ENCODE data around the gene TAGAP. TPM values are rescaled to one million over a fixed set of nuclear protein-coding genes. Genes with fewer than 3 reads are reported as not detected.

The TAGAP gene
- total and polyA plus RNA-seq, 10 of the 15 experiments (the other 5 are each of a cell fraction or from before 2014, with no cell fraction given), result 5.3 to 27.4 (median 18.9) TPM

DNA sequence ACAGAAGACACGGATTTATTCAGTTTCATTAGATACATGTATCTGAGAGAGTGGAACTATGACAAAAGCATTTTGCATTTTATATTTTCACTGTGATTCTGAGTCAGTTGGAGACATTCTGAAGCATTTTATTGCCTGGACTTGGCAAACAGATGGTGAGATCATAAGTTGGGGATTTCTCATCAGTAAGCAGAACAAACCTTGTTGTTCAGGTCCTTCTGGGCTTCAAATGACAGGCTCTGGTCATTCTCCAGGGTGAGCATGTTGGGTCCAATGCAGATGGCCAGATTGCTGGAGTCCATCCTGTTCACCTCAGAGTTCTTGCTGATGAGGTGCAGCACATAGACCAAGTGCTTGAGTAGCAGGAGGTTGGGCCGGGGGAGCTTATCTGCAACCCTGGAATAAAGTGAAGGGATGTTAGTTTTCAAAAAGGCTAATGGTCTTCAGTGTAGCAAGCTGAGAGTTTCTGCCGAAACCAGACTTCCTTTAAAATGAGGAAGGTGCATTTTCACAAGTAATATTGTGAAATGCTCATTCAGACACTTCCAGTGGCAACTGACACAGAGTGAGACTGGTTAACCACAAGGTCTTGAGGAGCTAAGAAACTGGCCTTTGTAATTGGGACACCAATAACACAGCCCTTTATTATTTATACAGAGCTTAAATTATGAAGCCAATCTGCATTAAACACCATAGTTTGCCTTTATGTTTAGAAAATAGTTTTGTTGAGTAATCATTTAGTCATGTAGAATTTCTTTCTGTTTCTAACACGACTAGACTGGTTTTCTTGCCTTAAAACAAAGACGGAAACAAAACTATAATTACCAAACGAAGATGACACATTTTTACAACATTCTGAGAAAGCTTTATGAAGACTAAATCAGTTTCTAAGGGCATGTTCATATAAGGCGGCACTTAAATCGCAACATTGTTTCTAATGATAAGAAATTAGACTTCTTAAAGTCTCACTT lies 5.6 kb downstream of the TAGAP start (continued):
- TF ChIP-seq ATF7 (IDR thresholded peaks at IDR 0.05; ENCODE audit: low read depth), result peak; percentile 86
- no peak for TF ChIP-seq CBX5 (IDR thresholded peaks at IDR 0.05; ENCODE audit: low read depth)
- TF ChIP-seq, protein P1, sequence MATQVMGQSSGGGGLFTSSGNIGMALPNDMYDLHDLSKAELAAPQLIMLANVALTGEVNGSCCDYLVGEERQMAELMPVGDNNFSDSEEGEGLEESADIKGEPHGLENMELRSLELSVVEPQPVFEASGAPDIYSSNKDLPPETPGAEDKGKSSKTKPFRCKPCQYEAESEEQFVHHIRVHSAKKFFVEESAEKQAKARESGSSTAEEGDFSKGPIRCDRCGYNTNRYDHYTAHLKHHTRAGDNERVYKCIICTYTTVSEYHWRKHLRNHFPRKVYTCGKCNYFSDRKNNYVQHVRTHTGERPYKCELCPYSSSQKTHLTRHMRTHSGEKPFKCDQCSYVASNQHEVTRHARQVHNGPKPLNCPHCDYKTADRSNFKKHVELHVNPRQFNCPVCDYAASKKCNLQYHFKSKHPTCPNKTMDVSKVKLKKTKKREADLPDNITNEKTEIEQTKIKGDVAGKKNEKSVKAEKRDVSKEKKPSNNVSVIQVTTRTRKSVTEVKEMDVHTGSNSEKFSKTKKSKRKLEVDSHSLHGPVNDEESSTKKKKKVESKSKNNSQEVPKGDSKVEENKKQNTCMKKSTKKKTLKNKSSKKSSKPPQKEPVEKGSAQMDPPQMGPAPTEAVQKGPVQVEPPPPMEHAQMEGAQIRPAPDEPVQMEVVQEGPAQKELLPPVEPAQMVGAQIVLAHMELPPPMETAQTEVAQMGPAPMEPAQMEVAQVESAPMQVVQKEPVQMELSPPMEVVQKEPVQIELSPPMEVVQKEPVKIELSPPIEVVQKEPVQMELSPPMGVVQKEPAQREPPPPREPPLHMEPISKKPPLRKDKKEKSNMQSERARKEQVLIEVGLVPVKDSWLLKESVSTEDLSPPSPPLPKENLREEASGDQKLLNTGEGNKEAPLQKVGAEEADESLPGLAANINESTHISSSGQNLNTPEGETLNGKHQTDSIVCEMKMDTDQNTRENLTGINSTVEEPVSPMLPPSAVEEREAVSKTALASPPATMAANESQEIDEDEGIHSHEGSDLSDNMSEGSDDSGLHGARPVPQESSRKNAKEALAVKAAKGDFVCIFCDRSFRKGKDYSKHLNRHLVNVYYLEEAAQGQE (IDR thresholded peaks at IDR 0.05; ENCODE audit: low read depth, low read length), result no peak
- TF ChIP-seq, protein P2, sequence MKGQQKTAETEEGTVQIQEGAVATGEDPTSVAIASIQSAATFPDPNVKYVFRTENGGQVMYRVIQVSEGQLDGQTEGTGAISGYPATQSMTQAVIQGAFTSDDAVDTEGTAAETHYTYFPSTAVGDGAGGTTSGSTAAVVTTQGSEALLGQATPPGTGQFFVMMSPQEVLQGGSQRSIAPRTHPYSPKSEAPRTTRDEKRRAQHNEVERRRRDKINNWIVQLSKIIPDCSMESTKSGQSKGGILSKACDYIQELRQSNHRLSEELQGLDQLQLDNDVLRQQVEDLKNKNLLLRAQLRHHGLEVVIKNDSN (IDR thresholded peaks at IDR 0.05; ENCODE audit: borderline replicate concordance, extremely low read length, insufficient read depth, low read depth, low read length), result no peak
- TF ChIP-seq TCF12 (IDR thresholded peaks at IDR 0.05; ENCODE audit: low read depth, low read length), result no peak
- TF ChIP-seq NBN (IDR thresholded peaks at IDR 0.05), result peak; percentile 89
- TF ChIP-seq POLR2AphosphoS5 (IDR thresholded peaks at IDR 0.05; ENCODE audit: low read length), result no peak
- no peak for TF ChIP-seq CHD4 (IDR thresholded peaks at IDR 0.05)
- TF ChIP-seq, protein P3, sequence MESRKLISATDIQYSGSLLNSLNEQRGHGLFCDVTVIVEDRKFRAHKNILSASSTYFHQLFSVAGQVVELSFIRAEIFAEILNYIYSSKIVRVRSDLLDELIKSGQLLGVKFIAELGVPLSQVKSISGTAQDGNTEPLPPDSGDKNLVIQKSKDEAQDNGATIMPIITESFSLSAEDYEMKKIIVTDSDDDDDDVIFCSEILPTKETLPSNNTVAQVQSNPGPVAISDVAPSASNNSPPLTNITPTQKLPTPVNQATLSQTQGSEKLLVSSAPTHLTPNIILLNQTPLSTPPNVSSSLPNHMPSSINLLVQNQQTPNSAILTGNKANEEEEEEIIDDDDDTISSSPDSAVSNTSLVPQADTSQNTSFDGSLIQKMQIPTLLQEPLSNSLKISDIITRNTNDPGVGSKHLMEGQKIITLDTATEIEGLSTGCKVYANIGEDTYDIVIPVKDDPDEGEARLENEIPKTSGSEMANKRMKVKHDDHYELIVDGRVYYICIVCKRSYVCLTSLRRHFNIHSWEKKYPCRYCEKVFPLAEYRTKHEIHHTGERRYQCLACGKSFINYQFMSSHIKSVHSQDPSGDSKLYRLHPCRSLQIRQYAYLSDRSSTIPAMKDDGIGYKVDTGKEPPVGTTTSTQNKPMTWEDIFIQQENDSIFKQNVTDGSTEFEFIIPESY (IDR thresholded peaks at IDR 0.05), result no peak
- peak; percentile 73; the same call in 2 of the 3 replicates for TF ChIP-seq POU2F2 (IDR thresholded peaks at IDR 0.05; ENCODE audit: borderline replicate concordance, low read depth, low read length)
- TF ChIP-seq ZNF622 (IDR thresholded peaks at IDR 0.05), result no peak
- TF ChIP-seq JUND (IDR thresholded peaks at IDR 0.05; ENCODE audit: low read depth, low read length), result no peak
- TF ChIP-seq CHD1 (IDR thresholded peaks at IDR 0.05; ENCODE audit: low read depth, low read length), result no peak
- TF ChIP-seq ZNF384 (IDR thresholded peaks at IDR 0.05; ENCODE audit: borderline replicate concordance, low read depth, low read length), result no peak
- TF ChIP-seq, protein P4, sequence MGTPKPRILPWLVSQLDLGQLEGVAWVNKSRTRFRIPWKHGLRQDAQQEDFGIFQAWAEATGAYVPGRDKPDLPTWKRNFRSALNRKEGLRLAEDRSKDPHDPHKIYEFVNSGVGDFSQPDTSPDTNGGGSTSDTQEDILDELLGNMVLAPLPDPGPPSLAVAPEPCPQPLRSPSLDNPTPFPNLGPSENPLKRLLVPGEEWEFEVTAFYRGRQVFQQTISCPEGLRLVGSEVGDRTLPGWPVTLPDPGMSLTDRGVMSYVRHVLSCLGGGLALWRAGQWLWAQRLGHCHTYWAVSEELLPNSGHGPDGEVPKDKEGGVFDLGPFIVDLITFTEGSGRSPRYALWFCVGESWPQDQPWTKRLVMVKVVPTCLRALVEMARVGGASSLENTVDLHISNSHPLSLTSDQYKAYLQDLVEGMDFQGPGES (IDR thresholded peaks at IDR 0.05), result no peak
- no peak for TF ChIP-seq NRF1 (conservative IDR thresholded peaks at IDR 0.05; ENCODE audit: low read depth, low read length)
- TF ChIP-seq ASH2L (IDR thresholded peaks at IDR 0.05; ENCODE audit: borderline replicate concordance, low read depth), result peak; percentile 30; the same call in 1 of the 2 replicates
- 0 out of 2 replicates have a peak, but pooled peaks have one; percentile 54 for TF ChIP-seq EZH2 (IDR thresholded peaks at IDR 0.05; ENCODE audit: borderline replicate concordance, control insufficient read depth, low read depth, low read length)
- peak; percentile 94 for TF ChIP-seq FOXM1 (IDR thresholded peaks at IDR 0.05; ENCODE audit: low read depth, low read length)
- peak; percentile 23; the same call in 1 of the 2 replicates for TF ChIP-seq TBL1XR1 (IDR thresholded peaks at IDR 0.05; ENCODE audit: low read depth, low read length)
- TF ChIP-seq RBBP5 (conservative IDR thresholded peaks at IDR 0.05), result no peak
- no peak for TF ChIP-seq BRCA1 (IDR thresholded peaks at IDR 0.05; ENCODE audit: low read depth, low read length)
- TF ChIP-seq HDAC2 (IDR thresholded peaks at IDR 0.05), result no peak
- no peak for TF ChIP-seq TARDBP (IDR thresholded peaks at IDR 0.05; ENCODE audit: borderline replicate concordance)
